HEK293 (cell line): ENCODE results near the gene HUNK.

ENCODE experiments used
- BCL11A ChIP-seq: fragments of 450-650 bp; formaldehyde crosslinking; IDR thresholded peaks from 2 replicates; pipeline ENCODE4 v1.5.1; 2016; ENCODE audit warnings: low read depth, missing biosample characterization, missing genetic modification characterization
- EGR2 ChIP-seq: fragments of 450-650 bp; formaldehyde crosslinking; IDR thresholded peaks from 2 replicates; pipeline ENCODE4 v1.5.1; 2016; ENCODE audit warnings: low read depth, missing biosample characterization, missing genetic modification characterization
- HOXC10 ChIP-seq: sonication (generic); formaldehyde crosslinking; IDR thresholded peaks from 2 replicates; pipeline ENCODE4 v1.8.1; 2023; ENCODE audit warnings: mild to moderate bottlenecking, missing genetic modification reagents
- MZF1 ChIP-seq: fragments of 450-650 bp; formaldehyde crosslinking; IDR thresholded peaks from 2 replicates; pipeline ENCODE4 v1.5.1; 2017; ENCODE audit warnings: missing biosample characterization, missing genetic modification characterization, borderline replicate concordance
- REST ChIP-seq: fragments of 450-650 bp; formaldehyde crosslinking; IDR thresholded peaks from 2 replicates; pipeline ENCODE4 v1.5.1; 2016; ENCODE audit warnings: missing biosample characterization, missing genetic modification characterization
- SALL2 ChIP-seq: fragments of 450-650 bp; formaldehyde crosslinking; IDR thresholded peaks from 2 replicates; pipeline ENCODE4 v1.5.0; 2017; ENCODE audit warnings: missing biosample characterization, mild to moderate bottlenecking, missing genetic modification characterization, borderline replicate concordance
- SETDB1 ChIP-seq: IDR thresholded peaks from one replicate; pipeline ENCODE4 v1.6.1; 2017; ENCODE audit warnings: mild to moderate bottlenecking, low read length, moderate library complexity, mixed read lengths; ENCODE audit not compliant: insufficient read length
- YY1 ChIP-seq: fragments of 450-650 bp; formaldehyde crosslinking; IDR thresholded peaks from 2 replicates; pipeline ENCODE4 v1.5.1; 2018; ENCODE audit warnings: missing biosample characterization, missing genetic modification characterization
- ZBTB1 ChIP-seq: fragments of 450-650 bp; formaldehyde crosslinking; IDR thresholded peaks from 2 replicates; pipeline ENCODE4 v1.5.1; 2016; ENCODE audit warnings: missing biosample characterization, missing genetic modification characterization
- ZIC2 ChIP-seq: fragments of 450-650 bp; formaldehyde crosslinking; IDR thresholded peaks from 2 replicates; pipeline ENCODE4 v1.5.1; 2016; ENCODE audit warnings: missing biosample characterization, missing genetic modification characterization
- ZNF112 ChIP-seq: fragments of 450-650 bp; formaldehyde crosslinking; IDR thresholded peaks from 2 replicates; pipeline ENCODE4 v1.5.0; 2017; ENCODE audit warnings: missing biosample characterization, missing genetic modification characterization
- ZNF2 ChIP-seq: fragments of 450-650 bp; formaldehyde crosslinking; IDR thresholded peaks from 2 replicates; pipeline ENCODE4 v1.5.1; 2016; ENCODE audit warnings: missing biosample characterization, missing genetic modification characterization
- ZNF302 ChIP-seq: fragments of 450-650 bp; formaldehyde crosslinking; IDR thresholded peaks from 2 replicates; pipeline ENCODE4 v1.5.1; 2016; ENCODE audit warnings: missing biosample characterization, missing genetic modification characterization, low read depth
- ZNF473 ChIP-seq: fragments of 450-650 bp; formaldehyde crosslinking; IDR thresholded peaks from 2 replicates; pipeline ENCODE4 v1.5.1; 2017; ENCODE audit warnings: missing biosample characterization, missing genetic modification characterization
- ZNF488 ChIP-seq: fragments of 450-650 bp; formaldehyde crosslinking; IDR thresholded peaks from 2 replicates; pipeline ENCODE4 v1.5.1; 2016; ENCODE audit warnings: missing biosample characterization, missing genetic modification characterization
- ZNF843 ChIP-seq: fragments of 450-650 bp; formaldehyde crosslinking; IDR thresholded peaks from 2 replicates; pipeline ENCODE4 v1.5.1; 2016; ENCODE audit warnings: missing biosample characterization, missing genetic modification characterization
- TF ChIP-seq, protein P1 (sequence below): fragments of 450-650 bp; formaldehyde crosslinking; conservative IDR thresholded peaks from 2 replicates; pipeline ENCODE4 v1.5.1; 2016; ENCODE audit warnings: low read depth, missing biosample characterization, missing genetic modification characterization
- TF ChIP-seq, protein P2 (sequence below): IDR thresholded peaks from 2 replicates; pipeline ENCODE4 v1.6.1; 2011; ENCODE audit warnings: mild to moderate bottlenecking, low read depth, low read length, borderline replicate concordance
- TF ChIP-seq, protein P3 (sequence below): fragments of 450-650 bp; formaldehyde crosslinking; IDR thresholded peaks from 2 replicates; pipeline ENCODE4 v1.5.1; 2016; ENCODE audit warnings: missing biosample characterization, missing genetic modification characterization
- TF ChIP-seq, protein P4 (sequence below): fragments of 450-650 bp; formaldehyde crosslinking; IDR thresholded peaks from 2 replicates; pipeline ENCODE4 v1.5.1; 2016; ENCODE audit warnings: missing biosample characterization, missing genetic modification characterization
- TF ChIP-seq, protein P5 (sequence below): fragments of 450-650 bp; formaldehyde crosslinking; IDR thresholded peaks from 2 replicates; pipeline ENCODE4 v1.5.1; 2016; ENCODE audit warnings: missing biosample characterization, missing genetic modification characterization

Gene HUNK

GRCh38 chr21:31873696-31874599 lies 1.1 kb downstream of the HUNK start (continued):
- TF ChIP-seq, protein P1, sequence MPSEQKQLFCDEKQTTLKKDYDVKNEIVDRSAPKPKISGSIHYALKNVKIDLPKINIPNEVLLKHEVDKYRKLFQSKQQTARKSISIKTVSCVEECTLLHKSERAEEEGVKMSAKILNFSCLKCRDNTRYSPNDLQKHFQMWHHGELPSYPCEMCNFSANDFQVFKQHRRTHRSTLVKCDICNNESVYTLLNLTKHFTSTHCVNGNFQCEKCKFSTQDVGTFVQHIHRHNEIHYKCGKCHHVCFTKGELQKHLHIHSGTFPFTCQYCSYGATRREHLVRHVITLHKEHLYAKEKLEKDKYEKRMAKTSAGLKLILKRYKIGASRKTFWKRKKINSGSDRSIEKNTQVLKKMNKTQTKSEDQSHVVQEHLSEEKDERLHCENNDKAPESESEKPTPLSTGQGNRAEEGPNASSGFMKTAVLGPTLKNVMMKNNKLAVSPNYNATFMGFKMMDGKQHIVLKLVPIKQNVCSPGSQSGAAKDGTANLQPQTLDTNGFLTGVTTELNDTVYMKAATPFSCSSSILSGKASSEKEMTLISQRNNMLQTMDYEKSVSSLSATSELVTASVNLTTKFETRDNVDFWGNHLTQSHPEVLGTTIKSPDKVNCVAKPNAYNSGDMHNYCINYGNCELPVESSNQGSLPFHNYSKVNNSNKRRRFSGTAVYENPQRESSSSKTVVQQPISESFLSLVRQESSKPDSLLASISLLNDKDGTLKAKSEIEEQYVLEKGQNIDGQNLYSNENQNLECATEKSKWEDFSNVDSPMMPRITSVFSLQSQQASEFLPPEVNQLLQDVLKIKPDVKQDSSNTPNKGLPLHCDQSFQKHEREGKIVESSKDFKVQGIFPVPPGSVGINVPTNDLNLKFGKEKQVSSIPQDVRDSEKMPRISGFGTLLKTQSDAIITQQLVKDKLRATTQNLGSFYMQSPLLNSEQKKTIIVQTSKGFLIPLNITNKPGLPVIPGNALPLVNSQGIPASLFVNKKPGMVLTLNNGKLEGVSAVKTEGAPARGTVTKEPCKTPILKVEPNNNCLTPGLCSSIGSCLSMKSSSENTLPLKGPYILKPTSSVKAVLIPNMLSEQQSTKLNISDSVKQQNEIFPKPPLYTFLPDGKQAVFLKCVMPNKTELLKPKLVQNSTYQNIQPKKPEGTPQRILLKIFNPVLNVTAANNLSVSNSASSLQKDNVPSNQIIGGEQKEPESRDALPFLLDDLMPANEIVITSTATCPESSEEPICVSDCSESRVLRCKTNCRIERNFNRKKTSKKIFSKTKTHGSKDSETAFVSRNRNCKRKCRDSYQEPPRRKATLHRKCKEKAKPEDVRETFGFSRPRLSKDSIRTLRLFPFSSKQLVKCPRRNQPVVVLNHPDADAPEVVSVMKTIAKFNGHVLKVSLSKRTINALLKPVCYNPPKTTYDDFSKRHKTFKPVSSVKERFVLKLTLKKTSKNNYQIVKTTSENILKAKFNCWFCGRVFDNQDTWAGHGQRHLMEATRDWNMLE, result no peak
- TF ChIP-seq, protein P2, sequence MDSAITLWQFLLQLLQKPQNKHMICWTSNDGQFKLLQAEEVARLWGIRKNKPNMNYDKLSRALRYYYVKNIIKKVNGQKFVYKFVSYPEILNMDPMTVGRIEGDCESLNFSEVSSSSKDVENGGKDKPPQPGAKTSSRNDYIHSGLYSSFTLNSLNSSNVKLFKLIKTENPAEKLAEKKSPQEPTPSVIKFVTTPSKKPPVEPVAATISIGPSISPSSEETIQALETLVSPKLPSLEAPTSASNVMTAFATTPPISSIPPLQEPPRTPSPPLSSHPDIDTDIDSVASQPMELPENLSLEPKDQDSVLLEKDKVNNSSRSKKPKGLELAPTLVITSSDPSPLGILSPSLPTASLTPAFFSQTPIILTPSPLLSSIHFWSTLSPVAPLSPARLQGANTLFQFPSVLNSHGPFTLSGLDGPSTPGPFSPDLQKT, result no peak
- TF ChIP-seq HOXC10 (CRISPR knock-in tag) (no peak), EGR2 (peak; percentile 14; the same call in 1 of the 2 replicates), ZNF473 (tag by site-specific recombination) (no peak), ZNF302 (tag by site-specific recombination) (no peak), ZNF488 (tag by site-specific recombination) (no peak), REST (tag by site-specific recombination) (0 out of 2 replicates have a peak, but pooled peaks have one; percentile 32), BCL11A (tag by site-specific recombination) (0 out of 2 replicates have a peak, but pooled peaks have one; percentile 33), MZF1 (no peak), SETDB1 (no peak), SALL2 (no peak), YY1 (no peak; the same call in 1 of the 2 replicates), ZNF2 (tag by site-specific recombination) (no peak; the same call in 1 of the 2 replicates), ZNF112 (tag by site-specific recombination) (no peak), ZNF843 (no peak), ZBTB1 (tag by site-specific recombination) (no peak), ZIC2 (tag by site-specific recombination) (peak; percentile 79)
- TF ChIP-seq, protein P3, sequence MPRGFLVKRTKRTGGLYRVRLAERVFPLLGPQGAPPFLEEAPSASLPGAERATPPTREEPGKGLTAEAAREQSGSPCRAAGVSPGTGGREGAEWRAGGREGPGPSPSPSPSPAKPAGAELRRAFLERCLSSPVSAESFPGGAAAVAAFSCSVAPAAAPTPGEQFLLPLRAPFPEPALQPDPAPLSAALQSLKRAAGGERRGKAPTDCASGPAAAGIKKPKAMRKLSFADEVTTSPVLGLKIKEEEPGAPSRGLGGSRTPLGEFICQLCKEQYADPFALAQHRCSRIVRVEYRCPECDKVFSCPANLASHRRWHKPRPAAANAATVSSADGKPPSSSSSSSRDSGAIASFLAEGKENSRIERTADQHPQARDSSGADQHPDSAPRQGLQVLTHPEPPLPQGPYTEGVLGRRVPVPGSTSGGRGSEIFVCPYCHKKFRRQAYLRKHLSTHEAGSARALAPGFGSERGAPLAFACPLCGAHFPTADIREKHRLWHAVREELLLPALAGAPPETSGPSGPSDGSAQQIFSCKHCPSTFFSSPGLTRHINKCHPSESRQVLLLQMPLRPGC (tag by site-specific recombination), result 0 out of 2 replicates have a peak, but pooled peaks have one; percentile 20
- TF ChIP-seq, protein P4, sequence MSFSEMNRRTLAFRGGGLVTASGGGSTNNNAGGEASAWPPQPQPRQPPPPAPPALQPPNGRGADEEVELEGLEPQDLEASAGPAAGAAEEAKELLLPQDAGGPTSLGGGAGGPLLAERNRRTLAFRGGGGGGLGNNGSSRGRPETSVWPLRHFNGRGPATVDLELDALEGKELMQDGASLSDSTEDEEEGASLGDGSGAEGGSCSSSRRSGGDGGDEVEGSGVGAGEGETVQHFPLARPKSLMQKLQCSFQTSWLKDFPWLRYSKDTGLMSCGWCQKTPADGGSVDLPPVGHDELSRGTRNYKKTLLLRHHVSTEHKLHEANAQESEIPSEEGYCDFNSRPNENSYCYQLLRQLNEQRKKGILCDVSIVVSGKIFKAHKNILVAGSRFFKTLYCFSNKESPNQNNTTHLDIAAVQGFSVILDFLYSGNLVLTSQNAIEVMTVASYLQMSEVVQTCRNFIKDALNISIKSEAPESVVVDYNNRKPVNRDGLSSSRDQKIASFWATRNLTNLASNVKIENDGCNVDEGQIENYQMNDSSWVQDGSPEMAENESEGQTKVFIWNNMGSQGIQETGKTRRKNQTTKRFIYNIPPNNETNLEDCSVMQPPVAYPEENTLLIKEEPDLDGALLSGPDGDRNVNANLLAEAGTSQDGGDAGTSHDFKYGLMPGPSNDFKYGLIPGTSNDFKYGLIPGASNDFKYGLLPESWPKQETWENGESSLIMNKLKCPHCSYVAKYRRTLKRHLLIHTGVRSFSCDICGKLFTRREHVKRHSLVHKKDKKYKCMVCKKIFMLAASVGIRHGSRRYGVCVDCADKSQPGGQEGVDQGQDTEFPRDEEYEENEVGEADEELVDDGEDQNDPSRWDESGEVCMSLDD (tag by site-specific recombination), result peak; percentile 90
- TF ChIP-seq, protein P5, sequence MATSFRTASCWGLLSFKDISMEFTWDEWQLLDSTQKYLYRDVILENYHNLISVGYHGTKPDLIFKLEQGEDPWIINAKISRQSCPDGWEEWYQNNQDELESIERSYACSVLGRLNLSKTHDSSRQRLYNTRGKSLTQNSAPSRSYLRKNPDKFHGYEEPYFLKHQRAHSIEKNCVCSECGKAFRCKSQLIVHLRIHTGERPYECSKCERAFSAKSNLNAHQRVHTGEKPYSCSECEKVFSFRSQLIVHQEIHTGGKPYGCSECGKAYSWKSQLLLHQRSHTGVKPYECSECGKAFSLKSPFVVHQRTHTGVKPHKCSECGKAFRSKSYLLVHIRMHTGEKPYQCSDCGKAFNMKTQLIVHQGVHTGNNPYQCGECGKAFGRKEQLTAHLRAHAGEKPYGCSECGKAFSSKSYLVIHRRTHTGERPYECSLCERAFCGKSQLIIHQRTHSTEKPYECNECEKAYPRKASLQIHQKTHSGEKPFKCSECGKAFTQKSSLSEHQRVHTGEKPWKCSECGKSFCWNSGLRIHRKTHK (tag by site-specific recombination), result no peak
